Adrenal gland (tissue), 12 donors: ENCODE measurements around the gene PEAK1. TPM values are rescaled to one million over a fixed set of nuclear protein-coding genes. Genes with fewer than 3 reads are reported as not detected.

Experiments used
- DNase-seq, 7 donors: peaks; one replicate each; pipeline ENCODE4 v3.0.0-alpha.2; 2019 to 2020
- H3K27ac ChIP-seq, 5 donors: fragments of 200-600 bp; sonication (generic) in 4 of 5; 1 replicate in 3 of 5; 2 replicates in 2 of 5; pipeline versions ENCODE4 v1.5.1 to v1.8.0; 2016 to 2020; ENCODE audit warnings: mild to moderate bottlenecking in 1 of 5
- H3K27me3 ChIP-seq: fragments of 200-600 bp; 2 replicates; pipeline ENCODE4 v1.8.0; 2021
- H3K36me3 ChIP-seq, 2 donors: fragments of 200-600 bp; replicated peaks in 1 of 2; 1 replicate in 1 of 2; 2 replicates in 1 of 2; pipeline versions ENCODE4 v1.5.1 to v1.8.0; 2018 to 2022
- H3K4me1 ChIP-seq, 2 donors: fragments of 200-600 bp; replicated peaks in 1 of 2; 1 replicate in 1 of 2; 2 replicates in 1 of 2; pipeline versions ENCODE4 v1.5.1 to v1.8.0; 2018 to 2021
- H3K4me3 ChIP-seq, 4 donors: fragments of 200-600 bp; sonication (generic) in 3 of 4; one replicate each; pipeline ENCODE4 v1.5.1; 2016 to 2018
- H3K9me3 ChIP-seq, 3 donors: fragments of 200-600 bp; sonication (generic) in 1 of 3; replicated peaks in 1 of 3; 1 replicate in 2 of 3; 2 replicates in 1 of 3; pipeline versions ENCODE4 v1.5.1 to v1.8.0; 2016 to 2021
- CTCF ChIP-seq, 6 experiments: fragments of 450-650 bp in 4 of 6; fragments of 200-600 bp in 2 of 6; sonication (generic) in 1 of 6; IDR thresholded peaks; 1 replicate in 5 of 6; 2 replicates in 1 of 6; pipeline versions ENCODE4 v1.5.1 to v1.8.0; 2016 to 2021; ENCODE audit warnings: antibody characterized with exemption in 6 of 6, mild to moderate bottlenecking in 2 of 6, moderate library complexity in 1 of 6
- POLR2A ChIP-seq, 2 donors: fragments of 450-650 bp; IDR thresholded peaks; one replicate each; pipeline ENCODE4 v1.6.1; 2017; ENCODE audit warnings: antibody characterized with exemption in 2 of 2, mild to moderate bottlenecking in 2 of 2, moderate library complexity in 1 of 2
- WGBS, 4 donors: extraction: QIAGEN DNeasy Blood & Tissue Kit in 2 of 4; methylation state at CpG; one replicate each; pipeline versions ENCODE4 v1.1.5 to v1.1.7; 2013 to 2017; 5-methylcytosine and 5-hydroxymethylcytosine counted together
- intact Hi-C, 2 donors: fragments of 100-400 bp; cut with DNase I; formaldehyde crosslinking; loops; one replicate each; pipeline versions ENCODE4 v1.14.1 to v1.15.0; 2022 to 2023
- polyA plus RNA-seq, 3 donors: library from polyadenylated mRNA; stranded (reverse); fragments of 200-250 nt in 2 of 3; fragments of 350-450 nt in 1 of 3; fragmentation: Illumina TruSeq in 1 of 3; extraction: RNeasy Lipid Tissue Mini Kit (QIAGEN cat#74804) in 1 of 3; gene quantifications; one replicate each; pipeline ENCODE4 v1.2.3, GENCODE V29; 2013 to 2014
- total RNA-seq, 9 donors: library from RNA; depleted of rRNA in 4 of 9; stranded (reverse); fragments of >200 nt in 4 of 9; fragments of 120-200 nt in 1 of 9; fragmentation: NEBNext Ultra II Directional in 1 of 9; extraction: Animal tissue kit (Norgen Biotek cat#: 25700) in 1 of 9; gene quantifications; one replicate each; pipeline versions ENCODE4 v1.1.0 to v1.2.4, GENCODE V29; 2013 to 2023
- donor health status: healthy with polysubstance abuse.
- donor health status: Bipolar disorder and iron deficiency.
- donor health status: DM: yes; HTN: yes; CAD: no.
- donor health status: DM: no; HTN: no; CAD: no.
- donor health status: DM: no; HTN: no; CAD: no.
- donor health status: DM: yes; HTN: yes; CAD: no.

Gene PEAK1
- total and polyA plus RNA-seq, 12 donors: 3.1 to 68.4 (median 26.4) TPM

GRCh38 chr15:77376770-77377169 lies 43.1 kb downstream of the PEAK1 start:
- intact Hi-C loops: no loop called here
- Histone ChIP-seq H3K4me1 (no peaks in the 10 kb centered on the region), H3K4me3 (no peak overlapping the region), H3K27me3 (no peaks in the 10 kb centered on the region), H3K36me3 (no peaks in the 10 kb centered on the region), H3K27ac (no peak overlapping the region), H3K9me3 (no peaks in the 10 kb centered on the region)
- TF ChIP-seq CTCF (IDR thresholded peaks at IDR 0.05) (no peak), POLR2A (IDR thresholded peaks at IDR 0.05) (no peak)
- 94 to 100% (median 100%) methylated on average over 1 of the region's 1 CpG for WGBS, 4 donors
- no peak for DNase-seq

- H3K27me3 ChIP-seq: no peaks in the 10 kb centered on the region
- H3K9me3 ChIP-seq: no peaks in the 10 kb centered on the region
- H3K4me1 ChIP-seq: no peaks in the 10 kb centered on the region
- intact Hi-C loops: no loop called here
- no peak for TF ChIP-seq POLR2A (IDR thresholded peaks at IDR 0.05)
- TF ChIP-seq CTCF (IDR thresholded peaks at IDR 0.05): no peak
- 86 to 100% (median 97%) methylated on average over 1 of the region's 1 CpG for WGBS, 4 donors
- no peaks in the 10 kb centered on the region for H3K36me3 ChIP-seq
- no peak for DNase-seq
- no peak overlapping the region for H3K4me3 ChIP-seq
- no peak overlapping the region for H3K27ac ChIP-seq
These were observed 44.8 kb downstream of the PEAK1 start for GRCh38 chr15:77375133-77375532.

- Histone ChIP-seq H3K4me3 (no peak overlapping the region), H3K27me3 (no peaks in the 10 kb centered on the region), H3K36me3 (no peaks in the 10 kb centered on the region), H3K4me1 (no peaks in the 10 kb centered on the region), H3K9me3 (no peaks in the 10 kb centered on the region), H3K27ac (no peak overlapping the region)
- intact Hi-C loops: no loop called here
- no peak for DNase-seq
- no peak for TF ChIP-seq CTCF (IDR thresholded peaks at IDR 0.05)
- no peak for TF ChIP-seq POLR2A (IDR thresholded peaks at IDR 0.05)
- 72 to 100% (median 86%) methylated on average over 3 to 4 of the region's 4 CpGs for WGBS, 4 donors
These were observed 46.5 kb downstream of the PEAK1 start for GRCh38 chr15:77373441-77373840.

- H3K9me3 ChIP-seq: no peaks in the 10 kb centered on the region
- H3K36me3 ChIP-seq: no peaks in the 10 kb centered on the region
- no peaks in the 10 kb centered on the region for H3K4me1 ChIP-seq
- intact Hi-C loops: no loop called here
- H3K27ac ChIP-seq: no peak overlapping the region
- no peak overlapping the region for H3K4me3 ChIP-seq
- no peak for TF ChIP-seq POLR2A (IDR thresholded peaks at IDR 0.05)
- no peak for TF ChIP-seq CTCF (IDR thresholded peaks at IDR 0.05)
- DNase-seq: no peak
- 89 to 91% (median 89%) methylated on average over 5 of the region's 5 CpGs for WGBS, 4 donors
- no peaks in the 10 kb centered on the region for H3K27me3 ChIP-seq
These were observed 47.9 kb downstream of the PEAK1 start for GRCh38 chr15:77371850-77372563.
